SU-DHL-6 (cell line): ENCODE measurements around the gene CEP170B.

Source experiments
- H2AFZ ChIP-seq: fragments of 200-600 bp; sonication (generic); 2 replicates; pipeline ENCODE4 v1.6.1; 2014; ENCODE audit warnings: low read depth, mild to moderate bottlenecking, moderate library complexity, mixed read lengths, antibody characterized with exemption, low read length; ENCODE audit not compliant: severe bottlenecking
- H3F3A ChIP-seq: fragments of 200-600 bp; shearing (Covaris generic); 2 replicates; pipeline ENCODE4 v1.6.0; 2016; ENCODE audit warnings: antibody characterized with exemption, mild to moderate bottlenecking; ENCODE audit not compliant: insufficient read depth
- H3K27ac ChIP-seq: fragments of 200-600 bp; sonication (generic); 2 replicates; pipeline ENCODE4 v1.5.1; 2016; ENCODE audit warnings: low read depth, mild to moderate bottlenecking, low read length, moderate library complexity, mixed read lengths
- H3K27me3 ChIP-seq: fragments of 200-600 bp; sonication (generic), shearing (Covaris generic); 2 replicates; pipeline ENCODE4 v1.6.0; 2014; ENCODE audit warnings: mild to moderate bottlenecking, low read length
- H3K36me3 ChIP-seq: fragments of 200-600 bp; sonication (generic); 2 replicates; pipeline ENCODE4 v1.6.1; 2014; ENCODE audit warnings: mild to moderate bottlenecking, low read length, mixed read lengths
- H3K4me2 ChIP-seq: fragments of 300-600, 200-600 bp; shearing (Covaris generic), sonication (generic); 2 replicates; pipeline ENCODE4 v1.6.0; 2014; ENCODE audit warnings: low read length, low read depth, mild to moderate bottlenecking; ENCODE audit not compliant: poor library complexity, severe bottlenecking
- H3K4me3 ChIP-seq: fragments of 200-600 bp; sonication (generic); 2 replicates; pipeline ENCODE4 v1.5.1; 2014; ENCODE audit warnings: antibody characterized with exemption, low read length, mild to moderate bottlenecking, mixed read lengths; ENCODE audit not compliant: insufficient read depth, poor library complexity, severe bottlenecking
- H3K79me2 ChIP-seq: fragments of 200-600 bp; sonication (generic); 2 replicates; pipeline ENCODE4 v1.6.1; 2014; ENCODE audit warnings: mild to moderate bottlenecking, low read length, moderate library complexity; ENCODE audit not compliant: insufficient read depth
- H3K9ac ChIP-seq: fragments of 200-600 bp; sonication (generic); 2 replicates; pipeline ENCODE4 v1.7.0; 2014; ENCODE audit warnings: mild to moderate bottlenecking, low read length
- H3K9me2 ChIP-seq: fragments of 200-600 bp; sonication (generic); replicated peaks from 2 replicates; pipeline ENCODE4 v1.6.1; 2014; ENCODE audit warnings: low read length; ENCODE audit not compliant: insufficient read depth
- H3K9me3 ChIP-seq: fragments of 200-600 bp; sonication (generic); 2 replicates; pipeline ENCODE4 v1.6.1; 2014; ENCODE audit warnings: low read length, mixed read lengths; ENCODE audit not compliant: insufficient read depth
- H4K20me1 ChIP-seq: fragments of 200-600 bp; sonication (generic); 2 replicates; pipeline ENCODE4 v1.6.1; 2014; ENCODE audit warnings: low read depth, mild to moderate bottlenecking, antibody characterized with exemption, low read length, moderate library complexity, mixed read lengths
- CTCF ChIP-seq: fragments of 200-600 bp; sonication (generic); IDR thresholded peaks from one replicate; pipeline ENCODE4 v1.5.1; 2017; ENCODE audit warnings: antibody characterized with exemption, mild to moderate bottlenecking, low read length, moderate library complexity; ENCODE audit not compliant: insufficient read depth, poor library complexity, severe bottlenecking
- EZH2phosphoT487 ChIP-seq: fragments of 200-600 bp; sonication (generic), shearing (Covaris generic); conservative IDR thresholded peaks from 2 replicates; pipeline ENCODE4 v1.6.1; 2018; ENCODE audit warnings: mild to moderate bottlenecking, antibody characterized with exemption, low read length, moderate library complexity, mixed read lengths

The CEP170B gene

GRCh38 chr14:104938436-104938835 lies 73.4 kb downstream of the CEP170B start:
- Histone ChIP-seq H3K4me2 (no peak overlapping the region), H2AFZ (no peak overlapping the region), H3F3A (no peaks in the 10 kb centered on the region), H3K79me2 (no peaks in the 10 kb centered on the region), H3K9me2 (no peaks in the 10 kb centered on the region), H3K4me3 (no peak overlapping the region), H4K20me1 (no peaks in the 10 kb centered on the region), H3K27me3 (no peaks in the 10 kb centered on the region), H3K36me3 (no peaks in the 10 kb centered on the region), H3K9me3 (no peaks in the 10 kb centered on the region), H3K9ac (no peak overlapping the region), H3K27ac (no peak overlapping the region)
- TF ChIP-seq EZH2phosphoT487, result no peak
- TF ChIP-seq CTCF, result no peak

GRCh38 chr14:104938960-104939359 lies 73.9 kb downstream of the CEP170B start:
- no peak overlapping the region for H2AFZ ChIP-seq
- no peak overlapping the region for H3K4me2 ChIP-seq
- no peaks in the 10 kb centered on the region for H3K36me3 ChIP-seq
- H3K4me3 ChIP-seq, result no peak overlapping the region
- no peak overlapping the region for H3K27ac ChIP-seq
- no peak overlapping the region for H3K9ac ChIP-seq
- H3K79me2 ChIP-seq, result no peaks in the 10 kb centered on the region
- no peaks in the 10 kb centered on the region for H4K20me1 ChIP-seq
- no peaks in the 10 kb centered on the region for H3F3A ChIP-seq
- no peak for TF ChIP-seq EZH2phosphoT487
- no peaks in the 10 kb centered on the region for H3K9me3 ChIP-seq
- H3K9me2 ChIP-seq, result no peaks in the 10 kb centered on the region
- no peaks in the 10 kb centered on the region for H3K27me3 ChIP-seq

GRCh38 chr14:104939666-104940410 lies 74.8 kb downstream of the CEP170B start:
- Histone ChIP-seq H3K9me2 (no peaks in the 10 kb centered on the region), H2AFZ (no peak overlapping the region), H3K36me3 (no peaks in the 10 kb centered on the region), H3K27ac (no peak overlapping the region), H4K20me1 (no peaks in the 10 kb centered on the region), H3K9ac (no peak overlapping the region), H3K79me2 (no peaks in the 10 kb centered on the region), H3K27me3 (no peaks in the 10 kb centered on the region), H3F3A (no peaks in the 10 kb centered on the region), H3K4me2 (no peak overlapping the region), H3K9me3 (no peaks in the 10 kb centered on the region), H3K4me3 (no peak overlapping the region)
- TF ChIP-seq EZH2phosphoT487 (no peak), CTCF (no peak)

- Histone ChIP-seq H3K9me2 (no peaks in the 10 kb centered on the region), H3K79me2 (no peaks in the 10 kb centered on the region), H3F3A (no peaks in the 10 kb centered on the region), H3K9ac (no peak overlapping the region), H3K4me3 (no peak overlapping the region), H3K9me3 (no peaks in the 10 kb centered on the region), H4K20me1 (no peaks in the 10 kb centered on the region), H3K27ac (no peak overlapping the region), H3K4me2 (no peak overlapping the region), H3K27me3 (no peaks in the 10 kb centered on the region), H3K36me3 (no peaks in the 10 kb centered on the region), H2AFZ (no peak overlapping the region)
- TF ChIP-seq EZH2phosphoT487 (no peak), CTCF (no peak)
Observed at GRCh38 chr14:104940526-104941150, 75.6 kb downstream of the CEP170B start.
